Dendritic cell treated with granulocyte-macrophage colony-stimulating factor and Interleukin-4, amounts not matched to agents 40 ng/mL and 50 ng/mL, for 4 days (primary cell): ENCODE data around the gene DLK2.

Experiments
- H3K27ac Mint-ChIP-seq: one replicate; pipeline ENCODE4 v1.8.0; 2022; ENCODE audit warnings: mild to moderate bottlenecking, mixed read lengths
- H3K27me3 Mint-ChIP-seq: one replicate; pipeline ENCODE4 v1.8.0; 2022; ENCODE audit warnings: mild to moderate bottlenecking, mixed read lengths
- H3K36me3 Mint-ChIP-seq: one replicate; pipeline ENCODE4 v1.8.0; 2022; ENCODE audit warnings: low read depth, mixed read lengths
- H3K4me1 Mint-ChIP-seq: one replicate; pipeline ENCODE4 v1.8.0; 2022; ENCODE audit warnings: low read depth, mixed read lengths
- H3K4me3 Mint-ChIP-seq: one replicate; pipeline ENCODE4 v1.8.0; 2022; ENCODE audit warnings: mild to moderate bottlenecking, moderate library complexity, mixed read lengths
- H3K9me3 Mint-ChIP-seq: one replicate; pipeline ENCODE4 v1.8.0; 2022; ENCODE audit warnings: mixed read lengths
- intact Hi-C: fragments of 100-400 bp; cut with micrococcal nuclease; formaldehyde crosslinking; loops from one replicate; pipeline ENCODE4 v1.15.0; 2022

DLK2 gene

GRCh38 chr6:43493230-43493629 lies 37.9 kb upstream of the DLK2 start:
- Mint-ChIP-seq H3K27me3 (no peaks in the 10 kb centered on the region), H3K36me3 (peaks cover 40% of the 10 kb centered on the region), H3K27ac (no peak overlapping the region), H3K9me3 (no peaks in the 10 kb centered on the region), H3K4me3 (no peak overlapping the region), H3K4me1 (peaks cover 38% of the 10 kb centered on the region)
- intact Hi-C loops = loop anchor here (10.0 kb wide), 1 partner anchor 138 kb away; no protein-coding TSS in a partner anchor

- intact Hi-C loops = loop anchor here (10.0 kb wide), 1 partner anchor 138 kb away; no protein-coding TSS in a partner anchor
- Mint-ChIP-seq H3K4me3 (no peak overlapping the region), H3K4me1 (peaks cover 42% of the 10 kb centered on the region), H3K9me3 (no peaks in the 10 kb centered on the region), H3K27ac (no peak overlapping the region), H3K36me3 (peaks cover 40% of the 10 kb centered on the region), H3K27me3 (no peaks in the 10 kb centered on the region)
Measured at GRCh38 chr6:43492673-43493072, 37.3 kb upstream of the DLK2 start.

GRCh38 chr6:43491750-43492661 lies 36.7 kb upstream of the DLK2 start:
- no peak overlapping the region for H3K27ac Mint-ChIP-seq
- peaks cover 42% of the 10 kb centered on the region for H3K4me1 Mint-ChIP-seq
- no peaks in the 10 kb centered on the region for H3K9me3 Mint-ChIP-seq
- H3K4me3 Mint-ChIP-seq = no peak overlapping the region
- peaks cover 35% of the 10 kb centered on the region for H3K36me3 Mint-ChIP-seq
- intact Hi-C loops = loop anchor here (10.0 kb wide), 1 partner anchor 137 kb away; no protein-coding TSS in a partner anchor
- no peaks in the 10 kb centered on the region for H3K27me3 Mint-ChIP-seq

GRCh38 chr6:43490523-43490939 lies 35.2 kb upstream of the DLK2 start:
- H3K4me1 Mint-ChIP-seq = peaks cover 41% of the 10 kb centered on the region

GRCh38 chr6:43489277-43490072 lies 34.1 kb upstream of the DLK2 start:
- peaks cover 38% of the 10 kb centered on the region for H3K36me3 Mint-ChIP-seq
- H3K4me3 Mint-ChIP-seq = no peak overlapping the region
- no peaks in the 10 kb centered on the region for H3K9me3 Mint-ChIP-seq
- peak overlapping the region; percentile 20 for H3K27ac Mint-ChIP-seq
- no peaks in the 10 kb centered on the region for H3K27me3 Mint-ChIP-seq
- H3K4me1 Mint-ChIP-seq = peaks cover 31% of the 10 kb centered on the region
- intact Hi-C loops = loop anchor here (10.0 kb wide), 1 partner anchor 135 kb away; no protein-coding TSS in a partner anchor

More at GRCh38 chr6:43490523-43490939, 35.2 kb upstream of the DLK2 start:
- Mint-ChIP-seq H3K4me3 (no peak overlapping the region), H3K27me3 (no peaks in the 10 kb centered on the region), H3K36me3 (peaks cover 36% of the 10 kb centered on the region), H3K27ac (no peak overlapping the region), H3K9me3 (no peaks in the 10 kb centered on the region)
- intact Hi-C loops = loop anchor here (10.0 kb wide), 1 partner anchor 136 kb away; no protein-coding TSS in a partner anchor

- peaks cover 33% of the 10 kb centered on the region for H3K36me3 Mint-ChIP-seq
- H3K27ac Mint-ChIP-seq = peak overlapping the region; percentile 20
- intact Hi-C loops = no loop called here
- no peak overlapping the region for H3K4me3 Mint-ChIP-seq
- no peaks in the 10 kb centered on the region for H3K27me3 Mint-ChIP-seq
- no peaks in the 10 kb centered on the region for H3K9me3 Mint-ChIP-seq
- peaks cover 24% of the 10 kb centered on the region for H3K4me1 Mint-ChIP-seq
Measured at GRCh38 chr6:43488667-43489276, 33.4 kb upstream of the DLK2 start.

- H3K9me3 Mint-ChIP-seq = no peaks in the 10 kb centered on the region
- peaks cover 42% of the 10 kb centered on the region for H3K36me3 Mint-ChIP-seq
- H3K4me3 Mint-ChIP-seq = no peak overlapping the region
- peaks cover 40% of the 10 kb centered on the region for H3K4me1 Mint-ChIP-seq
- no peaks in the 10 kb centered on the region for H3K27me3 Mint-ChIP-seq
- H3K27ac Mint-ChIP-seq = no peak overlapping the region
- intact Hi-C loops = no loop called here
Measured at GRCh38 chr6:43481591-43482236, 26.4 kb upstream of the DLK2 start.

GRCh38 chr6:43481075-43481474 lies 25.7 kb upstream of the DLK2 start:
- peaks cover 40% of the 10 kb centered on the region for H3K36me3 Mint-ChIP-seq
- no peak overlapping the region for H3K4me3 Mint-ChIP-seq
- intact Hi-C loops = no loop called here
- H3K9me3 Mint-ChIP-seq = no peaks in the 10 kb centered on the region
- no peak overlapping the region for H3K27ac Mint-ChIP-seq
- no peaks in the 10 kb centered on the region for H3K27me3 Mint-ChIP-seq
- peaks cover 42% of the 10 kb centered on the region for H3K4me1 Mint-ChIP-seq

GRCh38 chr6:43478008-43478372 lies 22.6 kb upstream of the DLK2 start:
- intact Hi-C loops = no loop called here

GRCh38 chr6:43477235-43478007 lies 22.1 kb upstream of the DLK2 start, which contains the start of gene TJAP1:
Gene TJAP1, plus strand, starts transcription at chr6:43477570. Its CDS starts 21,432 bp downstream, at chr6:43499002.
- intact Hi-C loops = no loop called here
- Mint-ChIP-seq H3K36me3 (peaks cover 16% of the 10 kb centered on the region), H3K27ac (peak within 1 kb of the TSS; percentile 100), H3K4me1 (peaks cover 40% of the 10 kb centered on the region), H3K27me3 (no peaks in the 10 kb centered on the region), H3K4me3 (peak within 1 kb of the TSS; percentile 99), H3K9me3 (no peaks in the 10 kb centered on the region)

More at GRCh38 chr6:43478008-43478372, 22.6 kb upstream of the DLK2 start:
- H3K27me3 Mint-ChIP-seq = no peaks in the 10 kb centered on the region
- H3K4me1 Mint-ChIP-seq = peaks cover 42% of the 10 kb centered on the region
- peak overlapping the region; percentile 99 for H3K4me3 Mint-ChIP-seq
- peaks cover 20% of the 10 kb centered on the region for H3K36me3 Mint-ChIP-seq
- H3K27ac Mint-ChIP-seq = peak overlapping the region; percentile 100
- H3K9me3 Mint-ChIP-seq = no peaks in the 10 kb centered on the region

- Mint-ChIP-seq H3K9me3 (no peaks in the 10 kb centered on the region), H3K27ac (peak overlapping the region; percentile 100), H3K36me3 (peaks cover 10% of the 10 kb centered on the region)
Measured at GRCh38 chr6:43476746-43477145, 21.4 kb upstream of the DLK2 start.

GRCh38 chr6:43475516-43475915 lies 20.2 kb upstream of the DLK2 start:
- H3K9me3 Mint-ChIP-seq = no peaks in the 10 kb centered on the region
- H3K4me3 Mint-ChIP-seq = no peak overlapping the region
- H3K27ac Mint-ChIP-seq = no peak overlapping the region
- intact Hi-C loops = no loop called here
- peaks cover 30% of the 10 kb centered on the region for H3K4me1 Mint-ChIP-seq
- H3K27me3 Mint-ChIP-seq = peaks cover 7% of the 10 kb centered on the region
- peaks cover 8% of the 10 kb centered on the region for H3K36me3 Mint-ChIP-seq

More at GRCh38 chr6:43476746-43477145, 21.4 kb upstream of the DLK2 start:
- intact Hi-C loops = no loop called here
- Mint-ChIP-seq H3K27me3 (no peaks in the 10 kb centered on the region), H3K4me3 (no peak overlapping the region), H3K4me1 (peaks cover 35% of the 10 kb centered on the region)
